KOPT-K1 (cell line): ENCODE results near the gene IRAK2.

ENCODE experiments used
- H3K27ac ChIP-seq: fragments of 200-600 bp; sonication (generic); 2 replicates; pipeline ENCODE4 v1.5.1; 2016; ENCODE audit warnings: antibody characterized with exemption, mild to moderate bottlenecking, low read depth, low read length; ENCODE audit not compliant: poor library complexity, severe bottlenecking
- H3K36me3 ChIP-seq: fragments of 200-600 bp; sonication (generic); 2 replicates; pipeline ENCODE4 v1.5.1; 2017; ENCODE audit warnings: antibody characterized with exemption, mild to moderate bottlenecking, low read length, moderate library complexity; ENCODE audit not compliant: insufficient read depth
- H3K9me3 ChIP-seq: fragments of 200-600 bp; sonication (generic); 2 replicates; pipeline ENCODE4 v1.5.1; 2017; ENCODE audit warnings: antibody characterized with exemption, low read length, mild to moderate bottlenecking; ENCODE audit not compliant: insufficient read depth, poor library complexity, severe bottlenecking

Gene IRAK2

DNA sequence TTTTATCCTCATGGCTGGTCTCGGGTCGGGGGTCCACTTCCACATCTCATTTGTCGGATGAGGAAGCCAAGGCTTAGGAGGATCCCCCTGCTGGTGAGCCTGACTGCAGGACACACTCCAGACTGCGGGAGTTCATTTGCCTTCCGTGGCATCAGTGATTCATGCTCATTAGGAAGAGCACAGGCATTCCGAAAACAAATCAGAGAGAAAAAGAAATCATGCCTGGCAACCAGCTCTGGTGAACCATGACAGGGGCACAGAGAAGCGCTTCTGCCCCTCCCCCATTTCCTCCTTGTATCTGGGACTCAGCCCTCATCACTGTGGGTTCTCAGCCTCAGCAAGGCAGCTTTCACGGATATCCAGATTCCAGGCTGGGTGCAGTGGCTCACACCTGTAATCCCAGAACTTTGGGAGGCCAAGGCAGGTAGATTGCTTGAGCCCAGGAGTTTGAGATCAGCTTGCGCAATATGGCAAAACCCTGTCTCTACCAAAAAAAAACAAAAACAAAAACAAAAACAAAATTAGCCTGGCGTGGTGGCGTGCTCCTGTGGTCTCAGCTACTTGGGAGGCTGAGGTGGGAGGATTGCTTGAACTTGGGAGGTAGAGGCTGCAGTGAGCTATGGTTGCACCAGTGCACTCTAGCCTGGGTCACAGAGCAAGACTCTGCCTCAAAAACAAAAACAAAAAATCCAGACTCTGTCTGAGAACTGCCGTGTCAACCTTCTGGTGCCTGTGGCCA, 28.4 kb downstream of the IRAK2 start:
- no peaks in the 10 kb centered on the region for H3K9me3 ChIP-seq
- H3K36me3 ChIP-seq: no peaks in the 10 kb centered on the region
- H3K27ac ChIP-seq: peak overlapping the region; percentile 45

DNA sequence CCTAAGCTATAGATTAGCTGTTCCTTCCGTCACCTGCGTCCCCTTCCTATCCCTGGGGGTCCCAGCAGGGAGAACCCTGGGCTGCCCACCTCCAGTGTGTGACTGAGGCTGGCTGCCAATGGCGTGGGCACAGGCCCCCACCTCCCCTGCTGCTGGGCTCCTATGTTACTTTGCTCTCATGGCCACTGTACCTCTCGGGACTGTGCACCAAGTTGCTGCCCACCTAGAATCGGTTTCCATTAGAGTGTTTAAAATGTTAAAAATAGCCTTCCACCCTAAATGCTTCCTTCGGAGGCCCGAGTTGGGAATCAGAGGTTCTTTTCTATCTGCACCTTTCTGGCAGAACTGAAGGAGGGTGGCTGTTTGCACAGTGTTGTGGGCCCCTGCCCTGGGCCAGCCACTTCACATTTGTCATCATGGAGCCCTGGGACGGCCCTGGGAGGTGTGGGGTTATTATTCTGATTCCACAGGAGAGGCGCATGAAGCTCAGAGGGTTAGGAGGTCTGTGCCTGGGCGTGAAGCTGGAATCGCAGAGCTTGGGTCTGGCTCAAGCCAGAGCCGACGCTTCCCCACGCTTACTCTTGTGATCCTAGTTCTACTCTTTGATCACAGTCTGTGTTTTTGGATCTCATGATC, 29.1 kb downstream of the IRAK2 start:
- Histone ChIP-seq H3K27ac (peak overlapping the region; percentile 45), H3K36me3 (no peaks in the 10 kb centered on the region), H3K9me3 (no peaks in the 10 kb centered on the region)

DNA sequence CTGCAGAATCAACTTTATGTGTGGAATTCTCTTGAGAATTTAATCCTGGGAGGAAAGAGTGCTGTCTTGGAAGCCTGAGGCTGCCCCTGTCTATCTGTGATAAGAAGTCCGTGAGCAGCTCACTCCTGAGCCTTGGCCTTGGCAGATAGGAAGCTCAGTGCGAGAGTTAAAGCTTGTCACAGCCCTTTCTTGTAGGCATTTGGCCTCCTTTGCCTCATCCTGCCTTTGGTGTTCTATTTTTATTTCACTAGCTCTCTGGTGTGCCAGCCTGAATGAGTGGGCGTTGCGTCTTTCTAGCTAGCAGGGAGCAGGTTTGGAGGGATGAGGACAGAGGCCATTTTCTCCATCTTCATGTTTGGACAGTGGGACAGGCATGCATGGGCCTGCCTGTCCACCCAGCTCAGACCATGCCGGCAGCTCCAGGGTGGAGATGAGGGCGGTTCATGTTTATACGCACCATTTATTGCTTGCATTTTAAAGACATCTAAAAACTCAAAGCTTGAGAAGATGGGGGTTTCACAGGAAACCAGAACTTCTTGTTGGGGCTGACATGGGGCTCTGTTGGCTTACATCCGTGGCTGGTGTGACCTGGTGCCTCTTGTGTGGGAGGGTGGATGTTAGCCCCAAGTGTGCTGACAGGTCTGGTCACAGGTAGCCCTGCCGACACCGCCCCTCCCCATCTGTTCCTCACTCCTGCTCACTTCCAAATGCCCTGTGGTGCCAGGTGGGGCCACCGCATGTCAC, 29.8 kb downstream of the IRAK2 start:
- Histone ChIP-seq H3K9me3 (no peaks in the 10 kb centered on the region), H3K27ac (peak overlapping the region; percentile 45), H3K36me3 (no peaks in the 10 kb centered on the region)

DNA sequence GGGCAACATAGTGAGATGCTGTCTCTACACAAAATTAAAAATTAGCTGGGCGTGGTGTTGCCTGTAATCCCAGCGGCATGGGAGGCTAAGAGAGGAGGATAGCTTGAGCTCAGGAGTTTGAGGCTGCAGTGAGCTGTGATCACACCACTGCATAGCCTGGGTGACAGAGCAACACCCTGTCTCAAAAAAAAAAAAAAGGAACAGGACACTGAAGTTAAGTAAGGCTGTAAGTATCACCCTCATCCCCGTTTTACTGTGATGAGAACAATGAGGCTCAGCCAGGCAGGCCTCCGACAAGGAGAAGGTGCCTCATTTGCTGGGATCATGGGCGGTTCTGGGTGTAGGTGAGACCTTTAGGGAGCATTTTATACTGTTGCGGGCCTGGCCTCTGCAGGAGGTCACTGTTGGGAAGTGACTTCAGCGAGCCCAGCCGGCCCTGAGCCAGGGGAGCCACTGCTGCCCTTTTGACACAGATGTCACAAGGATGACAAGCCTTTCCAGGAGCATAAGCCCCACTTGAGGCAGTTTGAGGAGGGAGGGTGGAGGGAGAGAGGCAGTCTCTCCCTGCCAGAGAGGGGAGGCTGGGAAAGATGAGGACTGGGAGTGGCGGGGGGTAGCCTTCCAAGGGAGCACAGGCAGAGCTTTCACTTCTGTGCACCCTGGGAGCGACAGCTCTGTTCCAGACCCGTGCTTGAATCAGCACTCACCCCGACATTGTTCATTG, 30.8 kb downstream of the IRAK2 start:
- Histone ChIP-seq H3K9me3 (no peaks in the 10 kb centered on the region), H3K27ac (peak overlapping the region; percentile 45), H3K36me3 (no peaks in the 10 kb centered on the region)

DNA sequence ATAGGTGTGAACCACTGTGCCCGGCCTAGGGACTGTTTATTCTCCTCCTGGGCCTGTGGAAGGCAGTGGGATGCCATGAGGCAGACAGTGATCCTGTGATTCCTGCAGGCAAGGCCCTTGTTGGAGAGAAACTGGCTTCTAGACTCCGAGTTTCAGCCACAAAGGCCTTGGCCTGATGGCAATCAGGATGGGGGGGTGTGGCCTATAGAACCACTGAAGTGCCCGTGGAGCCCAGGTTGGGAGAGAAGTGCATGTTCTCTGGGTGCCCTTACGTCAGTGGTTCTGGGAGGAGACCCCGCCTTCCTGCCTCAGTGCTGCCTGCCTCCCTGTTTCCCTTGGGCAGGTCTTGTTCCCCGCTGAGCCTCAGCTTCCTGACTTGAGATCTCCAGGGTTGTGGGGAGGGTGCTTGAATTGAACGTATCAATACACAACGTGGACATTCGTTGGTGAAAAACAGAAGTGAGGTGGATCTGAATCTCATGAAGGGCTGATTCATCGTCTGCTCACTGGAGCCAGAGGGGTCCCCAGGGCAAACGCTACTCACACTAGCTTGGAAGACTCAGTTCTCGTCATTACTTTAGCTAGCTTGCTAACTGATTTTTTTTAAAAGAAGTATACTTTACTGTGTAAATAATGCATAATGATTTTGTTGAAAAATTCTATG, 31.8 kb downstream of the IRAK2 start:
- H3K27ac ChIP-seq: no peak overlapping the region
- H3K36me3 ChIP-seq: no peaks in the 10 kb centered on the region
- no peaks in the 10 kb centered on the region for H3K9me3 ChIP-seq

DNA sequence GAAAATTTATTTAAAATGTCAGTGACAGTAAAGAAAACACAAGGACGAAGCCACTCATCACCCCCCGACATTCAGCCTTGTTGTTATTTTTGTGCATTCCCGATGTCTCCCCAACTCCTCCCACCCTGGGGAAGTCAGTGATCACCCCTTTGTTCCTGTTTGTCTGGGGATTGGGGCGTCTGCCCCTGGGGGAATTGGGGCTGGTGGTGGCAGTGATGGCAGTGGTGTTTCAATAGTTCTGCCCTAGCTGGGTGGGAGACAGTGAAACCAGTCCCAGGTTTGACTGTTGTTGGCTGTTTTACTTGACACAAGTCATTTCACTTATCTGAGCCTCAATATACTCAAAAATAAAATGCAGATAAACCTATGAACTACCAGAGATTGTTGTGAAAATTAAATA, 33.5 kb downstream of the IRAK2 start:
- Histone ChIP-seq H3K9me3 (no peaks in the 10 kb centered on the region), H3K27ac (no peak overlapping the region), H3K36me3 (no peaks in the 10 kb centered on the region)

DNA sequence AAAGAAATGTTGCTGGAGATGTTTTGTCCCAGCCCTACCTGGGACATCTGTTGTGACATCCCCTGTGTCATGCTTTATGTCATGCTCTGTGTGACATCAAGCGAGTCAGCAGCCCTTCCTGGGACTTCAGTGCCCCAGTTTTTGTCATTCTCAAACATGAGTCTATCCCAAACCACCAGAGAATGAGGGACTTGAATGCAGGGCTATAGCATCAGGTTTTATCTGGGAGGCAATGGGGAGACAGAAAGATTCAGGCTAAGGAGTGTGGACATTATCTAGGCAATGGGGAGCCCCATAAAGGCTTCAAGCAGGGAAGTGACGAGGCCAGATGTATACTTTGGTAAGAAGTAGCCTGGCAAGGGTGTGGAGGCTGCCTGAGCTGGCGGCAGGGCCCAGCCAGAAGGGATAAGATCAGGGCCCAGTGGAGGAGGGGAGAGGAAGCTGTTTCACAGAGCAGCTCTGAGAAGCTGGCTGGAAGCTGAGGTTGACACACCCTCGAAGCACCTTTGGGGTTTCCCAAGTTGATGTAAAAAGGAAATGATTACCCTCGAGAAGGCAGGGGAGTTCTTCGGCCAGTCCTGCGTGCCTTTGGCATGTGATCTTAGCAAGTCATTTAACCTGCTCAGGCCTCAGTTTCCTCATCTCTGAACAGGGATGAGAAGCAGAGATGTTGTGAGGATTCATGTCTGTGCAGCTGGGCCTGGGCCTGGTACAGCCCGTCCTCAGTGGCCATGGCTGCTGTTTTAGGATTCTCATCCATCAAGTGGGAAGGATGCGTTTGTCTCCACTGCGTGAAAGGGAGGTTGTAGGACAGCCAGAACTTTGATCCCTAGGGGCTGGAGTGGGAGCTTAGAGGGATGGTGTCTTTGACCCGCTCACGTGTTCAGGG, 34.3 kb downstream of the IRAK2 start:
- Histone ChIP-seq H3K9me3 (no peaks in the 10 kb centered on the region), H3K27ac (peak overlapping the region; percentile 17), H3K36me3 (no peaks in the 10 kb centered on the region)

DNA sequence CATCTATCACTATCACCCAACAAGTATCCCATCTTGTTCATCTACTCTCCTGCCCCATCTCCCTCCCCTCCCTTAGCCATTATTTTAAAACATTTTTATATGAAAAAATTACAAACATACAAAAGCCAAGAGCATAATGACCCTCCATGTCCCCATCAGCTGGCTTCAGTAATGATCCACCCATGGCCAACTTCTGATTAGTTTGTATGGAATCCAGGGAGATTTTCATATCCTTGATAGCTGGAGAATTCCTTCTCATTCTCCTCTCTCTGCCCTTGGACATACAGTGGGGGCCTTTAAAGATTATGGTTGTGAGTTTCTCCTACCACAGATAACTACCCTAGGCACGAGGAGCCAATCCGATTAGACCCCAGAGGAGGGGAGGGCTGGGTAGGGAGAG, 40.2 kb downstream of the IRAK2 start:
- no peak overlapping the region for H3K27ac ChIP-seq
- H3K36me3 ChIP-seq: no peaks in the 10 kb centered on the region

DNA sequence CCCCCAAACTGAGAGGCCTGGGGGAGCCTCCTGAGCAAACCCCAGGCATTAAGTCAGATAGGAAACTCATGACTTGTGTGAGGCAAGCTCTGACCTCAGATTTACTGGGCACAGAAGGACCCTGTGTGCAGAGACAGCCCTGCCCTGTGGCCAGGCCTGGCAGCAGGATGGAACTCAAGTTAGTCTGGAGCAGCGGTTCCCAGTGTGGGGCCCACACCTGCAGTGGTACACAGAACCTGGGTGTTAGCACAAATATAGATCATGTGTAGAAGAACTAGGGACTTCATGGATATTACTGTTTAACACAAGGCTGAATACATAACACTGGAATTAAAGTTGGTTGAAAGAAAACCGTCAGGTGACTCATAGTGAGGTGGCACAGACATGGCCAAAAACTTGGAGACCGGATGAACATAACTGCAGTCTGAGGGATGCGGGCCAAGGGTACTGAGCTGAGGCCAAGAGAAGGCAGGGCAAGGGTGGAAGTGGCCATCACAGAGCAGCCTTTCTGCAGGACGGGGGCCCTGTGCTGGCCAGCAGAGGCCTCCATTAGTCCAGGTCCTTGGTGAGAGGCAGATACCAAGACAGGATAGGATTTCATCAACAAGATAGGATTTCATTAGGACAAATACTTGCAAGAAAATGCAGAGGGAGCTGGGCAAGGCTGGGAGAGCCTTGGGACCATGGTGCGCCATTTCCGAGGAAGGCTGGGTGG, 40.9 kb downstream of the IRAK2 start:
- Histone ChIP-seq H3K36me3 (no peaks in the 10 kb centered on the region), H3K27ac (no peak overlapping the region), H3K9me3 (no peaks in the 10 kb centered on the region)

More for the DNA sequence above, 40.2 kb downstream of the IRAK2 start:
- H3K9me3 ChIP-seq: no peaks in the 10 kb centered on the region

DNA sequence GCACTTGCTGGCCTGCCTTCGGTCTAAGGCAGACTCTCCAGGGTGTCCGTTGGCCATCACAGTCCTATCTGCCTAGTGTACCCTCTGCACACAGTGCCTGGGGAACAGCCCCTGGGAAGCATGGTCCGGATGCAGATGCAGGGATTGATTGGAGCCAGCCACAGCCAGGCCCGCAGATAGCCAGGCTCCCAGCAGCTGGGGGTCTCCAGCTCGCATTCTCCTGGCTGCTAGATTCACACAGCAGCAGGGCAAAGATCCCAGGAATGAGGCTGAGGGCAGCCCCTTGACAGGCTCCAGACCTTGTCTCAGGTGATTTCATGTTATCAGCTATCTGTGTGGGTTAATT, 41.4 kb downstream of the IRAK2 start:
- Histone ChIP-seq H3K27ac (no peak overlapping the region), H3K36me3 (no peaks in the 10 kb centered on the region)

DNA sequence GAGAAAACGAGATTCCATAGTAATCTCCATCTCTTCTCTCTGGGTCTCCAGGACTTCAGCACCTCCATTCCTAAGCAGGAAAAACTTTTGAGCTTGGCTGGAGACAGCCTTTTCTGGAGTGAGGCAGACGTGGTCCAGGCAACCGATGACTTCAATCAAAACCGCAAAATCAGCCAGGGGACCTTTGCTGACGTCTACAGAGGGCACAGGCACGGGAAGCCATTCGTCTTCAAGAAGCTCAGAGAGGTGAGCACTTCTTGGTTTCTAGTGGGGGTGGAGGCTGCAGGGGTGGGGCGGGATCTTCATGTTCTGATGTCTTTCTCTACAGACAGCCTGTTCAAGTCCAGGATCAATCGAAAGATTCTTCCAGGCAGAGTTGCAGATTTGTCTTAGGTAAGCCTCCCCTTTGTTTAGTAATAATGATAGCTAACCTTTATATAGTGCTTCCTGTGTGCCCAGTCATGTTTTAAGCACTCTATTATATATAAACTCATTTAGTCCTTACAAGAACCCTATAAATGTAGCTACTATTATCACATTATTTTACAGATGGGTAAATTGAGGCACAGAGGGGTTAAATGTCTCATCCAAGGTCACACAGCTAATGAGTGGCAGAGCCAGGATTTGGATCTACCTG, 48.6 kb downstream of the IRAK2 start:
- Histone ChIP-seq H3K9me3 (peaks cover 14% of the 10 kb centered on the region), H3K27ac (no peak overlapping the region), H3K36me3 (no peaks in the 10 kb centered on the region)

More for the DNA sequence above, 41.4 kb downstream of the IRAK2 start:
- no peaks in the 10 kb centered on the region for H3K9me3 ChIP-seq

DNA sequence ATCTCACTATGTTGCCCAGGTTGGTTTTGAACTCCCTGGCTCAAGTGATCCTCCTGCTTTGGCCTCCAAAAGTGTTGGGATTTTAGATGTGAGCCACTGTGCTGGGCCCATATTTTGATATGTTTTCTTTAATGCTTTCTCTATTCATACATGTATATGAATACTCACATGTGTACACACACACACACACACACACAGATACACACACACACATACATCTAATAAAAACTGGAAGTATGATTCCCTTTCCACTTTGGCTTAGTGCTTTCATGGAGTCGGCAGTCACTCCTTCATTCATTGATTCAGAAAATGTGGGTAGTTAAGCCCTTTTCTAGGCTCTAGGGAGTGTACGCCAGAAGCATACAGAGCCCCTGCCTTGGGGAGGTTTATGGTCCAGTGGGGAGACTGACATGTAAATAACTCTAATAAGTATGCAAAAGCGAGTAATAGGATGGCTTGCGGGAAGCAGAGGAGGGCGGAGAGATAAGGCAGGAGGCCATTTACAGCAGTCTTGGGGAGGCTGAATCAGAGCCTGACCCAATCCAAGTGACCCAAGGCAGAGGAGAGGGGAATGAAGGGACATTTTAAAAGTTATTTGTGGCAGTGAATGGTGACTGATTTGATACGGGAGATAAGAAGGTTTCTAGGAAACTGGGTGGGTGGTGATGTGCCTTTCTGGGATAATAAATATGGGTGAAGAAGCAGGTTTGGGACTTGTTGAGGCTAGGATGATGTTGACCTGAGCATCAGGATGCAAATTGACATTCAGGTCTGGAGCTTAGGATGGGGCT, 51.1 kb downstream of the IRAK2 start:
- H3K27ac ChIP-seq: no peak overlapping the region
- no peaks in the 10 kb centered on the region for H3K36me3 ChIP-seq
- peaks cover 14% of the 10 kb centered on the region for H3K9me3 ChIP-seq
